ENCODE results near the gene STK32C. TPM values are rescaled to one million over a fixed set of nuclear protein-coding genes. Genes with fewer than 3 reads are reported as not detected.

The STK32C gene
- total RNA-seq, 6 donors from 2014 or later, result 4.8 to 18.3 (median 15.6) TPM

GRCh38 chr10:132236161-132236560, 71.6 kb downstream of the STK32C start:
- Histone ChIP-seq H3K9me3 (no peaks in the 10 kb centered on the region), H3K4me1 (peaks cover 0 to 5% (median 0%) of the 10 kb centered on the region in 4 donors), H3K27me3 (no peaks in the 10 kb centered on the region), H3K36me3 (no peaks in the 10 kb centered on the region), H3K4me3 (no peak overlapping the region), H3K27ac (no peak overlapping the region)
- DNase-seq (peak in 1 of 2 donors; percentile 74), ATAC-seq (ENCODE audit: low FRiP score in 2 of 2) (no peak)
- TF ChIP-seq POLR2AphosphoS5 (IDR thresholded peaks at IDR 0.05) (no peak), CTCF (IDR thresholded peaks at IDR 0.05) (no peak), EP300 (IDR thresholded peaks at IDR 0.05) (no peak), POLR2A (IDR thresholded peaks at IDR 0.05) (no peak)
- WGBS, 2 donors, result 93 to 96% methylated on average over 17 to 20 of the region's 21 CpGs

GRCh38 chr10:132234860-132235259, 72.9 kb downstream of the STK32C start:
- no peak for TF ChIP-seq EP300 (IDR thresholded peaks at IDR 0.05)
- no peak for TF ChIP-seq POLR2AphosphoS5 (IDR thresholded peaks at IDR 0.05)
- no peak for TF ChIP-seq POLR2A (IDR thresholded peaks at IDR 0.05)
- TF ChIP-seq CTCF (IDR thresholded peaks at IDR 0.05), result no peak
- Histone ChIP-seq H3K4me1 (peaks cover 3 to 12% (median 7%) of the 10 kb centered on the region in 4 donors), H3K36me3 (no peaks in the 10 kb centered on the region), H3K4me3 (no peak overlapping the region), H3K27ac (no peak overlapping the region), H3K9me3 (no peaks in the 10 kb centered on the region), H3K27me3 (no peaks in the 10 kb centered on the region)
- WGBS, 2 donors, result 92 to 94% methylated on average over 6 of the region's 6 CpGs
- DNase-seq (no peak), ATAC-seq (ENCODE audit: low FRiP score in 2 of 2) (no peak)

- H3K36me3 ChIP-seq, result no peaks in the 10 kb centered on the region
- no peaks in the 10 kb centered on the region for H3K9me3 ChIP-seq
- no peak overlapping the region for H3K4me3 ChIP-seq
- 88 to 90% methylated on average over 10 to 18 of the region's 18 CpGs for WGBS, 2 donors
- H3K27me3 ChIP-seq, result no peaks in the 10 kb centered on the region
- DNase-seq (peak in 1 of 2 donors; percentile 45), ATAC-seq (ENCODE audit: low FRiP score in 2 of 2) (no peak)
- H3K27ac ChIP-seq, result no peak overlapping the region
- H3K4me1 ChIP-seq, result peaks cover 3 to 12% (median 7%) of the 10 kb centered on the region in 4 donors
- no peak for TF ChIP-seq POLR2AphosphoS5 (IDR thresholded peaks at IDR 0.05)
- TF ChIP-seq EP300 (IDR thresholded peaks at IDR 0.05), result no peak
- no peak for TF ChIP-seq CTCF (IDR thresholded peaks at IDR 0.05)
- no peak for TF ChIP-seq POLR2A (IDR thresholded peaks at IDR 0.05)
Observed at GRCh38 chr10:132233501-132234085, 74.2 kb downstream of the STK32C start.

GRCh38 chr10:132232981-132233380, 74.8 kb downstream of the STK32C start:
- Histone ChIP-seq H3K9me3 (no peaks in the 10 kb centered on the region), H3K4me1 (peaks cover 3 to 12% (median 7%) of the 10 kb centered on the region in 4 donors), H3K4me3 (no peak overlapping the region), H3K27ac (no peak overlapping the region), H3K36me3 (no peaks in the 10 kb centered on the region), H3K27me3 (no peaks in the 10 kb centered on the region)
- DNase-seq (peak in 1 of 2 donors; percentile 16), ATAC-seq (ENCODE audit: low FRiP score in 2 of 2) (no peak)
- 81 to 83% methylated on average over 6 to 9 of the region's 9 CpGs for WGBS, 2 donors
- no peak for TF ChIP-seq EP300 (IDR thresholded peaks at IDR 0.05)
- no peak for TF ChIP-seq POLR2A (IDR thresholded peaks at IDR 0.05)
- no peak for TF ChIP-seq CTCF (IDR thresholded peaks at IDR 0.05)
- no peak for TF ChIP-seq POLR2AphosphoS5 (IDR thresholded peaks at IDR 0.05)

Measured in upper lobe of left lung (tissue), 6 donors.